Caco-2 (cell line): ENCODE measurements around the gene MORC2. TPM values are rescaled to one million over a fixed set of nuclear protein-coding genes. Genes with fewer than 3 reads are reported as not detected.

Experiments used
- BruUV-seq: library from RNA; stranded (reverse); fragments of 400-500 nt; replicated peaks from 2 replicates; lab custom pipeline; 2021; lab: Mats Ljungman, UMichigan
- CTCF ChIA-PET: fragments of 300-600 bp; sonication (Branson Sonifier 250); formaldehyde crosslinking; loops from one replicate; lab custom pipeline; 2022; ENCODE audit warnings: antibody characterized with exemption; lab: Charles Lee
- POLR2A ChIA-PET: fragments of 300-600 bp; sonication (Branson Sonifier 250); formaldehyde crosslinking; loops from one replicate; lab custom pipeline; 2022; ENCODE audit warnings: antibody characterized with exemption; lab: Charles Lee
- DNase-seq, 2 experiments: peaks; one replicate each; pipeline versions ENCODE4 v3.0.0 to v3.0.0-alpha.2; 2020 to 2022
- H3K27me3 ChIP-seq: replicated peaks from 2 replicates; pipeline ENCODE4 v1.6.0; 2011; ENCODE audit warnings: low read length; ENCODE audit not compliant: control insufficient read depth, insufficient read depth
- H3K36me3 ChIP-seq: 2 replicates; pipeline ENCODE4 v1.5.1; 2011; ENCODE audit warnings: low read length; ENCODE audit not compliant: control insufficient read depth, insufficient read depth
- H3K4me1 ChIP-seq: fragments of 250-450 bp; sonication (Bioruptor Pico); 2 replicates; pipeline ENCODE4 v1.5.1; 2020; ENCODE audit warnings: mild to moderate bottlenecking
- H3K4me3 ChIP-seq: 2 replicates; pipeline ENCODE4 v1.5.1; 2011; ENCODE audit warnings: low read depth, mild to moderate bottlenecking, control low read depth, low read length
- H3K9me3 ChIP-seq: fragments of 250-450 bp; sonication (Bioruptor Pico); 2 replicates; pipeline ENCODE4 v1.5.1; 2020; ENCODE audit warnings: mild to moderate bottlenecking, moderate library complexity
- H3K27ac Mint-ChIP-seq: one replicate; pipeline ENCODE4 v1.8.0; 2022; ENCODE audit warnings: mixed read lengths; ENCODE audit not compliant: unreplicated experiment
- H3K27me3 Mint-ChIP-seq: one replicate; pipeline ENCODE4 v1.8.0; 2022; ENCODE audit warnings: mixed read lengths; ENCODE audit not compliant: insufficient read depth, unreplicated experiment
- H3K36me3 Mint-ChIP-seq: one replicate; pipeline ENCODE4 v1.8.0; 2022; ENCODE audit warnings: mild to moderate bottlenecking, mixed read lengths; ENCODE audit not compliant: insufficient read depth, unreplicated experiment
- H3K4me1 Mint-ChIP-seq: one replicate; pipeline ENCODE4 v1.8.0; 2022; ENCODE audit warnings: low read depth, mixed read lengths; ENCODE audit not compliant: unreplicated experiment
- H3K4me3 Mint-ChIP-seq: one replicate; pipeline ENCODE4 v1.8.0; 2022; ENCODE audit warnings: mild to moderate bottlenecking, moderate library complexity, mixed read lengths; ENCODE audit not compliant: unreplicated experiment
- H3K9me3 Mint-ChIP-seq: one replicate; pipeline ENCODE4 v1.8.0; 2022; ENCODE audit warnings: mixed read lengths; ENCODE audit not compliant: unreplicated experiment
- CTCF ChIP-seq, 2 experiments: fragments of 200-600 bp in 1 of 2; IDR thresholded peaks; 1 replicate in 1 of 2; 2 replicates in 1 of 2; pipeline versions ENCODE4 v1.5.1 to v1.8.0; 2011 to 2022; ENCODE audit warnings: antibody characterized with exemption in 1 of 2, control low read depth in 1 of 2, inconsistent platforms in 1 of 2, low read depth in 1 of 2, low read length in 1 of 2, mild to moderate bottlenecking in 1 of 2, moderate library complexity in 1 of 2; ENCODE audit not compliant: insufficient read depth in 1 of 2, severe bottlenecking in 1 of 2, unreplicated experiment in 1 of 2
- intact Hi-C: fragments of 100-400 bp; cut with micrococcal nuclease; formaldehyde crosslinking; loops from one replicate; pipeline ENCODE4 v1.10.0; 2022; ENCODE audit not compliant: unreplicated experiment
- total RNA-seq: library from RNA; stranded (reverse); gene quantifications from 2 replicates; pipeline ENCODE4 v1.2.3, GENCODE V29; 2022

Gene MORC2
- total RNA-seq, 1 experiment from 2014 or later = 49.9 TPM

- H3K9me3 ChIP-seq = no peaks in the 10 kb centered on the region
- CTCF ChIA-PET = no interaction called here
Measured at GRCh38 chr22:30885001-30885366, 83.6 kb downstream of the MORC2 start.

DNA sequence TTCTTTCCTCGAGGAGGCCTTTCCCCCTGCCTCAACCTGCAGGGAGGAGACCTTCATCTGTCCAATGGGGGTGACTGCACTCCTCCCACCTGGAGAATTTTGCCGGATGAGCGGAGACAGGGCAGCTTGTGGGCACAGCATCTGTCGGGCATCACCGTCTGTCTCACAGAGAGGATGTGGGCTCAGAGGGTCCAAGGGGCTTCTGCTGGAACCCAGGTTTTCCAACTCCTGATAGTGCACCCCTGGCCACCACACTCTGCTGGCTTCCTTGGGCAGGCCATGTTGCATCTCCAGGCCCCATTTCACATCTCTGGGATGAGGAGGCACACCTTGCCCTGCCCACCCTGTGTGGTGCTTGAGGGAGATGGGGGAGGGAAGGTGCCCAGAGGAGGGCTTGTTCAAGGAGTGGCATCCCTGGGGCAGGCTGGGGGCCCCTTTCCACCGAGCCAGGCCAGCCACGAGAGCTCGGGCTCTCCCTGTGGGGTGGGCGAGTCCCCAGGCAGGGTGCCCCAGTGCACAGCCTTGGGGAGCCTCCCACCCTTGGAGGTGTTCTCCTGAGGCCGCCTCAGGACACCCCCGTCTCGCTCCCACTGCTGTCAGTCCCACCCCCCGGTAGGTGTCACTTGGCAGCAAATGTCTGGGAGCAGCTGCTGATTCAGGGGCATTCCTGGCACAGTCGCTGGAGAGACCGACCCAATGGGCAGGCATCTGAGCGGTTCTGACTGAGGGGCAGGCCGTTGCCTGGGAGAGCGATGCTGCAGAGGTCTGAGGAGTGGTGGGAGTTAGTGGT is 84.2 kb downstream of the MORC2 start:
- no peak for DNase-seq
- no peak overlapping the region for H3K4me3 ChIP-seq
- intact Hi-C loops = no loop called here
- no peaks in the 10 kb centered on the region for H3K27me3 Mint-ChIP-seq
- BruUV-seq = no TSS peak
- H3K4me3 Mint-ChIP-seq = no peak overlapping the region
- CTCF ChIA-PET = no interaction called here
- no peaks in the 10 kb centered on the region for H3K9me3 Mint-ChIP-seq
- H3K27ac Mint-ChIP-seq = no peak overlapping the region
- H3K36me3 ChIP-seq = no peaks in the 10 kb centered on the region
- no peaks in the 10 kb centered on the region for H3K4me1 Mint-ChIP-seq
- TF ChIP-seq CTCF (IDR thresholded peaks at IDR 0.05; ENCODE audit: insufficient read depth in 1 of 2, low read depth in 1 of 2, low read length in 1 of 2, severe bottlenecking in 1 of 2, unreplicated experiment in 1 of 2) = no peak
- peaks cover 6% of the 10 kb centered on the region for H3K36me3 Mint-ChIP-seq
- POLR2A ChIA-PET = no interaction called here
- no peaks in the 10 kb centered on the region for H3K27me3 ChIP-seq
- H3K4me1 ChIP-seq = peaks cover 16% of the 10 kb centered on the region
- no peaks in the 10 kb centered on the region for H3K9me3 ChIP-seq

More at GRCh38 chr22:30885001-30885366, 83.6 kb downstream of the MORC2 start:
- DNase-seq = no peak
- no peak overlapping the region for H3K27ac Mint-ChIP-seq
- intact Hi-C loops = no loop called here
- Histone ChIP-seq H3K4me1 (peaks cover 16% of the 10 kb centered on the region), H3K4me3 (no peak overlapping the region), H3K36me3 (no peaks in the 10 kb centered on the region; the same call in 1 of the 2 replicates), H3K27me3 (no peaks in the 10 kb centered on the region)
- POLR2A ChIA-PET = no interaction called here
- no peaks in the 10 kb centered on the region for H3K9me3 Mint-ChIP-seq
- TF ChIP-seq CTCF (IDR thresholded peaks at IDR 0.05; ENCODE audit: insufficient read depth in 1 of 2, low read depth in 1 of 2, low read length in 1 of 2, severe bottlenecking in 1 of 2, unreplicated experiment in 1 of 2) = no peak
- no peaks in the 10 kb centered on the region for H3K4me1 Mint-ChIP-seq
- no peak overlapping the region for H3K4me3 Mint-ChIP-seq
- BruUV-seq = no TSS peak
- peaks cover 6% of the 10 kb centered on the region for H3K36me3 Mint-ChIP-seq
- no peaks in the 10 kb centered on the region for H3K27me3 Mint-ChIP-seq

DNA sequence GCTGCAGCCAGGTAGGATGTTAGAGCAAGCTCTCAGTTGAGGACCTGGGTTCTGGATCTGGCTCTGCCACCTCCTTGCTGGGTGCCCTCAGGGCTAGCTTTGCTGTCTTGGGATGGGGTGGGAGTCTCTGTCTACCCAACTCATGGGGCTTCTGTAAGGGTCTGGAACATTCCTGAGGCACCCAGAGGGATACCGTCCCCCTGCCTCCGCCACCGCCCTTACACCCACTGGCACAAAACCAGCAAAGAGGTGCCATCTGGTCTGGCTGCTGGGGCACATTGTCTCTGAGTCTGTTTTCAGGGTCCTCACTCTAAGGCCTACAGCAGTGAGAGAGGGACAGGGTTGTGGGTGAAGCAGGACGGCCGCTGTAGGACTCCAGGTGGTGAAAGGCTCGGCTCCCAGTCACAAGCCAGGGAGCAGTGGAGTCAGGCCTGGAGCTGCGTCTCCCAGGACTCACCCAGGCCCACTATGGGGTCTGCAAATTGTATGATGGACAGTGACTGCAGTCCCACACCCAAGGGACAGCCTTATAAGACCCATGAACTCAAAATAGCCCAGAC is 84.9 kb downstream of the MORC2 start:
- Mint-ChIP-seq H3K9me3 (no peaks in the 10 kb centered on the region), H3K36me3 (peaks cover 6% of the 10 kb centered on the region), H3K4me1 (no peaks in the 10 kb centered on the region), H3K4me3 (no peak overlapping the region), H3K27ac (no peak overlapping the region), H3K27me3 (no peaks in the 10 kb centered on the region)
- H3K27me3 ChIP-seq = no peaks in the 10 kb centered on the region
- H3K36me3 ChIP-seq = no peaks in the 10 kb centered on the region
- ChIA-PET POLR2A (no interaction called here), CTCF (interaction anchor here (0.6 to 0.7 kb wide), 2 partner anchors 394 to 399 kb away, joined by 3 read pairs; no protein-coding TSS in a partner anchor)
- no peak for TF ChIP-seq CTCF (IDR thresholded peaks at IDR 0.05; ENCODE audit: insufficient read depth in 1 of 2, low read depth in 1 of 2, low read length in 1 of 2, severe bottlenecking in 1 of 2, unreplicated experiment in 1 of 2)
- peaks cover 16% of the 10 kb centered on the region for H3K4me1 ChIP-seq
- intact Hi-C loops = no loop called here
- no TSS peak for BruUV-seq
- no peak overlapping the region for H3K4me3 ChIP-seq
- no peak for DNase-seq
- H3K9me3 ChIP-seq = no peaks in the 10 kb centered on the region
